GM18517 (cell line): Measurements from ENCODE around the gene IL1R1.
"Not testable (repeated sequence)": the region's sequence is repeated elsewhere in the genome, so short reads cannot be mapped to it uniquely, and the experiment has no call there.

Source experiments
- ATAC-seq: cut with Tn5 transposase; IDR thresholded peaks from one replicate; pipeline ENCODE4 v1.9.1; 2021; ENCODE audit warnings: mild to moderate bottlenecking, moderate library complexity; ENCODE audit not compliant: unreplicated experiment

Gene IL1R1

GRCh38 chr2:102110596-102111334 lies 31.8 kb upstream of the IL1R1 start:
- ATAC-seq, result peak; percentile 45

GRCh38 chr2:102111823-102112222 lies 30.7 kb upstream of the IL1R1 start:
- no peak for ATAC-seq

- no peak for ATAC-seq
Observed at GRCh38 chr2:102112271-102112670, 30.3 kb upstream of the IL1R1 start.

- no peak for ATAC-seq
Observed at GRCh38 chr2:102112692-102113665, 29.6 kb upstream of the IL1R1 start.

GRCh38 chr2:102114290-102114721 lies 28.2 kb upstream of the IL1R1 start:
- no peak for ATAC-seq

- ATAC-seq, result no peak
Observed at GRCh38 chr2:102114851-102115497, 27.6 kb upstream of the IL1R1 start.

- no peak for ATAC-seq
Observed at GRCh38 chr2:102116630-102117471, 25.7 kb upstream of the IL1R1 start.

- no peak for ATAC-seq
Observed at GRCh38 chr2:102117472-102117858, 25.1 kb upstream of the IL1R1 start.

GRCh38 chr2:102119255-102119654 lies 23.3 kb upstream of the IL1R1 start:
- no peak for ATAC-seq

- ATAC-seq, result no peak
Observed at GRCh38 chr2:102120261-102120660, 22.3 kb upstream of the IL1R1 start.

- ATAC-seq, result no peak
Observed at GRCh38 chr2:102120701-102121159, 21.8 kb upstream of the IL1R1 start.

- no peak for ATAC-seq
Observed at GRCh38 chr2:102122115-102122514, 20.4 kb upstream of the IL1R1 start.

- ATAC-seq, result no peak
Observed at GRCh38 chr2:102122909-102123308, 19.6 kb upstream of the IL1R1 start.

- not testable (repeated sequence) for ATAC-seq
Observed at GRCh38 chr2:102124421-102124820, 18.1 kb upstream of the IL1R1 start.

- no peak for ATAC-seq
Observed at GRCh38 chr2:102126169-102126568, 16.4 kb upstream of the IL1R1 start.

GRCh38 chr2:102126660-102127059 lies 15.9 kb upstream of the IL1R1 start:
- ATAC-seq, result no peak

GRCh38 chr2:102129082-102129481 lies 13.5 kb upstream of the IL1R1 start:
- ATAC-seq, result no peak

- no peak for ATAC-seq
Observed at GRCh38 chr2:102129951-102130646, 12.4 kb upstream of the IL1R1 start.

GRCh38 chr2:102130647-102130991 lies 11.9 kb upstream of the IL1R1 start:
- no peak for ATAC-seq

GRCh38 chr2:102131564-102131963 lies 11.0 kb upstream of the IL1R1 start:
- ATAC-seq, result no peak
